ENCODE results near the gene PASK.
"Not testable (repeated sequence)": the region's sequence is repeated elsewhere in the genome, so short reads cannot be mapped to it uniquely, and the experiment has no call there.

PASK gene

DNA sequence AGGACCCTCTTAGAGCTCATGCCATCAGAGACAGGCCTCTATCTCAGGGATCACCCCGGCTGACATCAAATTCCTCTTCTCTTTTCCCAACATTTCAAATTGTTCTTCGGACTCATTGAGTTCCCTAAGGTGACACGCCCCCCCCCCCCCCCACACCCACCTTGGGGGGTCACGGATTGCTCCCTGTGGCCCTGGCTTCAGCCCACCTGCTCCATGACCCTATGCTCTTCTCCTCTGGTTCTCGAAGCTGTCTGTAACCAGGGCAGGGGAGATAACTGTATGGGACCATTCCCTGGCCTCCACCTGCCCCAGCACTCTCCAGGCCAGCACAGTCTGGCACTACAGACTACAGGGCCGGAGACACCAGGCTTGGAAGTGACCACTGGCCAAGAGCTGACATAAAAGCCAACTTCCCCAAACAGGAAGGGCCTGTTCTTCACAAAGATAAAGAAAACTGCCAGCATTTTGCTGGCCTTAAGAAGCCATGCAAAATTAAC, 54.3 kb downstream of the PASK start:
- TF ChIP-seq, protein P1, sequence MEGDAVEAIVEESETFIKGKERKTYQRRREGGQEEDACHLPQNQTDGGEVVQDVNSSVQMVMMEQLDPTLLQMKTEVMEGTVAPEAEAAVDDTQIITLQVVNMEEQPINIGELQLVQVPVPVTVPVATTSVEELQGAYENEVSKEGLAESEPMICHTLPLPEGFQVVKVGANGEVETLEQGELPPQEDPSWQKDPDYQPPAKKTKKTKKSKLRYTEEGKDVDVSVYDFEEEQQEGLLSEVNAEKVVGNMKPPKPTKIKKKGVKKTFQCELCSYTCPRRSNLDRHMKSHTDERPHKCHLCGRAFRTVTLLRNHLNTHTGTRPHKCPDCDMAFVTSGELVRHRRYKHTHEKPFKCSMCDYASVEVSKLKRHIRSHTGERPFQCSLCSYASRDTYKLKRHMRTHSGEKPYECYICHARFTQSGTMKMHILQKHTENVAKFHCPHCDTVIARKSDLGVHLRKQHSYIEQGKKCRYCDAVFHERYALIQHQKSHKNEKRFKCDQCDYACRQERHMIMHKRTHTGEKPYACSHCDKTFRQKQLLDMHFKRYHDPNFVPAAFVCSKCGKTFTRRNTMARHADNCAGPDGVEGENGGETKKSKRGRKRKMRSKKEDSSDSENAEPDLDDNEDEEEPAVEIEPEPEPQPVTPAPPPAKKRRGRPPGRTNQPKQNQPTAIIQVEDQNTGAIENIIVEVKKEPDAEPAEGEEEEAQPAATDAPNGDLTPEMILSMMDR (IDR thresholded peaks at IDR 0.05; ENCODE audit: low read depth, low read length, missing control alignments), result no peak
- H3K4me3 ChIP-seq (ENCODE audit: low read depth, low read length), result no peak overlapping the region
- H3K27me3 ChIP-seq (replicated peaks), result no peaks in the 10 kb centered on the region
- H3K36me3 ChIP-seq (replicated peaks), result peaks cover 33% of the 10 kb centered on the region
- in situ Hi-C loops (cut with HindIII; ENCODE audit: low pct_ligation_motif_present, low sequenced_read_pairs), result loop anchor here (25.0 kb wide), 1 partner anchor 258 kb away; no protein-coding TSS in a partner anchor
- no peak overlapping the region for H3K27ac ChIP-seq
- DNase-seq, result no peak

DNA sequence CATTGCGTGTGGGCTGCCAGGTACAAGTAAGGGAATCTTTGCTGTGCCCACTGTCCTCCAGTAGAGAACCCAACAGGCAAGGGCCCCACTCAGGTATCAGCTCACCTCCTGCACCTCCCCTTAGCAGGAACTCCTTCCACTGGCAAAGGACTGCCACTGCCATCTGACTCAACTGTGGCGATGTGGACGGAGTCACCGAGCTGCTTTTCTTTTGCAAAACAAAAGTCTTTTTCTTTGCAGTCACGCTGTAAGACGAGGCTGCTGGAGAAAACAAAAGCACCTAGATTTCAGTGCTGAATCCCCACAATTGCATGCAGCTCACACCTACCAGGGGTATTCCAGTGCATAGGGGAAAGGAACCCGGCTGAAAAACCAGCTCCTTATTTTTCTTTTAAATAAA, 55.1 kb downstream of the PASK start:
- Histone ChIP-seq H3K36me3 (replicated peaks) (peaks cover 36% of the 10 kb centered on the region), H3K27ac (no peak overlapping the region), H3K27me3 (replicated peaks) (no peaks in the 10 kb centered on the region), H3K4me3 (ENCODE audit: low read depth, low read length) (no peak overlapping the region)
- DNase-seq, result no peak
- in situ Hi-C loops (cut with HindIII; ENCODE audit: low pct_ligation_motif_present, low sequenced_read_pairs), result loop anchor here (25.0 kb wide), 1 partner anchor 257 kb away; no protein-coding TSS in a partner anchor
- TF ChIP-seq, protein P1 (IDR thresholded peaks at IDR 0.05; ENCODE audit: low read depth, low read length, missing control alignments), result no peak

DNA sequence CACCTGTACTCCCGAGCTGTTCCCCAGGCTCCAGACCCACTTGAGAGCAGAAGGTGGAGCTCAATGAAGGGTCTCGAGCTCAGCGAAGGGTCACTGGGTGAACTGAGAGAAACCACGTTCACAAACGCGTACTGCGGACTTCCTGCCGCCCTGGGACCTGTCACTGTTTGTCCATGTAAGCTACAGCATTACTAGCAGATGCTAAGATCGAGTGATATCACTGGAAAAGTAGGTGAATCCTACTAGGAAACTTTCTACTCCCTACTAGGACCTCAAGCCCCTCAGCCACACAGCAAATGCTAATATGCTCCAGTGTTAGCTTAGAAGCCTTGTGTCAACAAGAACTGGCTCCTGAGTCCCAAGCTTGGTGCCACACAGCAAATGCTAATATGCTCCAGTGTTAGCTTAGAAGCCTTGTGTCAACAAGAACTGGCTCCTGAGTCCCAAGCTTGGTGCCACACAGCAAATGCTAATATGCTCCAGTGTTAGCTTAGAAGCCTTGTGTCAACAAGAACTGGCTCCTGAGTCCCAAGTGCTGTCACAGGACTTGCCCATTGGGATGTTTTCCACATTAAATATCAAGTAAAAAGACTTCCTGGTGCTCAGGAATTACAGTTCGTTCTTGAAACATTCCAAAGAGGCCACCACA, 56.0 kb downstream of the PASK start:
- peaks cover 44% of the 10 kb centered on the region for H3K36me3 ChIP-seq (replicated peaks)
- H3K27me3 ChIP-seq (replicated peaks); DNase-seq; H3K27ac ChIP-seq; H3K4me3 ChIP-seq (ENCODE audit: low read depth, low read length): not testable (repeated sequence)
- in situ Hi-C loops (cut with HindIII; ENCODE audit: low pct_ligation_motif_present, low sequenced_read_pairs), result loop anchor here (25.0 kb wide), 1 partner anchor 256 kb away; no protein-coding TSS in a partner anchor

DNA sequence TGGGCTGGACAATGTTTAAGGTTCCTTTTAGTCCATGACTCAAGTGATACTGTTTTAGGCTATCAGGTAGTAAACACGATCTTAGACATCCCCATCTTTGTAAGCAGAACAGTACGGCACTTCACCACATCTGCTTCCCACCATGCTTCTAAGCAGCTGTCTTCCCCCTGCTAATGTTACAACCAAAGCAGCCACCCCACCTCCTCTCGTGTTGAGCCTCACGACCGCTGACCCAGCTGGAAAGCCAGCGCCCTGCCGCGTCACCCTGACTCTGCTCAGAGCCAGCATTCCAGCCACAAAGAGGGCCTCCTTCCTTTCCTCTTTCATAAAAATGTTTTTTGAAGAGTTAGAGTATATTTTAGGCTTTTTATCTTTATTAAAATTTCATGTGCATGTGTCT, 56.6 kb downstream of the PASK start:
- Histone ChIP-seq H3K4me3 (ENCODE audit: low read depth, low read length) (no peak overlapping the region), H3K27ac (no peak overlapping the region), H3K27me3 (replicated peaks) (no peaks in the 10 kb centered on the region), H3K36me3 (replicated peaks) (peaks cover 50% of the 10 kb centered on the region)
- in situ Hi-C loops (cut with HindIII; ENCODE audit: low pct_ligation_motif_present, low sequenced_read_pairs), result loop anchor here (25.0 kb wide), 1 partner anchor 255 kb away; no protein-coding TSS in a partner anchor
- TF ChIP-seq, protein P1 (IDR thresholded peaks at IDR 0.05; ENCODE audit: low read depth, low read length, missing control alignments), result no peak
- no peak for DNase-seq

DNA sequence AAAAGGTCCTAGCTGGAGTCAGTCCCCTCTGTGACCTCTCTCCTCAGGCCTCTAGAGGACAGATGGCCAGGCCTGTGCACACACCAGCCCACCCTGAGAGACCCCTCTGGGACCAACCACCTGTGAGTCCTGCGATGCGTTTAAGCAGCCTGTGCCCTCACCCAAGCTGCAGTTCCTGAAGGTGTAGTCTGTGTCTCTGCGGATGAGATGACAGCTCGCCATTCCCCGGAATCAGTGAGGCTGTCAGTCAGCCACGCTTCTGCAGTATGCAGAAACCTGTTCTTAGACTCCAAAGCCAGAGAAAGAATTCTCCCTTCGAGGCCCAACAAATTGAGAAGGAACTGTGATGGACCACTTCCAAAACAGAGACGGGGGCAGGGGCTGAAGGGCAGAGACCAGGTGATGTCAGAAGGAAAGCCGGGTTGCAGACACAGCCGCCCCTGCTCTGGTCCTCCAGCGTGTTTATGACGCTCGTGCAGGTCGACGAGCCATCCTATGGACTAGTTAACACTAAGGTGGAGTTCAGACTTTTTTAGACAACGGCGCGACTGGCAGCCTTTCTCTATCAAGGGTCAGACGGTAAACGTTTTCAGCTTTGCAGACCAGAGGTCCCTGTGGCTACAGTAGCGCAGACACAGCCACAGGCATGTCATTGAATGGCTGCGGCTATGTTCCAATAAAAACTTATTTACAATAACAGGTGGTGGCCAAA, 57.4 kb downstream of the PASK start:
- Histone ChIP-seq H3K27me3 (replicated peaks) (no peaks in the 10 kb centered on the region), H3K4me3 (ENCODE audit: low read depth, low read length) (no peak overlapping the region), H3K27ac (no peak overlapping the region), H3K36me3 (replicated peaks) (peaks cover 50% of the 10 kb centered on the region)
- TF ChIP-seq, protein P1 (IDR thresholded peaks at IDR 0.05; ENCODE audit: low read depth, low read length, missing control alignments), result no peak
- DNase-seq, result no peak
- in situ Hi-C loops (cut with HindIII; ENCODE audit: low pct_ligation_motif_present, low sequenced_read_pairs), result loop anchor here (25.0 kb wide), 1 partner anchor 255 kb away; no protein-coding TSS in a partner anchor

DNA sequence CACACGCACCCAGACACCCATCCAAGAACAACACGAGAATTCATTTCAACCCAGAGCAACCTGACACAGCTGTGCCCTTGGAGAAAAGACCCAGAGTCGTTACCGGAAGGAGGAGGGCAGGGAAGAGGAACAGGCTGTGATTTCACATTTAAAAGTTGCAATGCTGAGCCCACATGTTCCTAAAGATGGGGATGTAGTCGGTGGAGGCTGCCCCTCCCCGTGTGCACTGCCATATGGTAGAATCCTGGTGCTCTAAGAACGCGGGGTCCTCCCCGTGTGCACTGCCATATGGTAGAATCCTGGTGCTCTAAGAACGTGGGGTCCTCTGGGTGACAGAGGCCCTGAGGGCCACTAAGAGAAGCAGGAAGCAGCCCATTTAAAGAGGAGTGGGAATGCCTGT, 58.1 kb downstream of the PASK start:
- Histone ChIP-seq H3K4me3 (ENCODE audit: low read depth, low read length) (no peak overlapping the region), H3K27ac (no peak overlapping the region), H3K36me3 (replicated peaks) (peaks cover 46% of the 10 kb centered on the region), H3K27me3 (replicated peaks) (no peaks in the 10 kb centered on the region)
- DNase-seq, result no peak
- TF ChIP-seq, protein P1 (IDR thresholded peaks at IDR 0.05; ENCODE audit: low read depth, low read length, missing control alignments), result no peak
- in situ Hi-C loops (cut with HindIII; ENCODE audit: low pct_ligation_motif_present, low sequenced_read_pairs), result loop anchor here (25.0 kb wide), 1 partner anchor 254 kb away; no protein-coding TSS in a partner anchor
